IPS-18c (cell line): ENCODE measurements around the gene SLC6A6.

Source experiments
- H3K4me3 ChIP-seq: 2 replicates; pipeline ENCODE4 v1.7.0; 2013; ENCODE audit warnings: low read depth, mild to moderate bottlenecking, low read length, moderate library complexity; ENCODE audit not compliant: insufficient read depth
- H3K9me3 ChIP-seq: one replicate; pipeline ENCODE4 v1.6.1; 2013; ENCODE audit warnings: mild to moderate bottlenecking, low read length, moderate library complexity; ENCODE audit not compliant: control insufficient read depth, insufficient read depth

SLC6A6 gene

DNA sequence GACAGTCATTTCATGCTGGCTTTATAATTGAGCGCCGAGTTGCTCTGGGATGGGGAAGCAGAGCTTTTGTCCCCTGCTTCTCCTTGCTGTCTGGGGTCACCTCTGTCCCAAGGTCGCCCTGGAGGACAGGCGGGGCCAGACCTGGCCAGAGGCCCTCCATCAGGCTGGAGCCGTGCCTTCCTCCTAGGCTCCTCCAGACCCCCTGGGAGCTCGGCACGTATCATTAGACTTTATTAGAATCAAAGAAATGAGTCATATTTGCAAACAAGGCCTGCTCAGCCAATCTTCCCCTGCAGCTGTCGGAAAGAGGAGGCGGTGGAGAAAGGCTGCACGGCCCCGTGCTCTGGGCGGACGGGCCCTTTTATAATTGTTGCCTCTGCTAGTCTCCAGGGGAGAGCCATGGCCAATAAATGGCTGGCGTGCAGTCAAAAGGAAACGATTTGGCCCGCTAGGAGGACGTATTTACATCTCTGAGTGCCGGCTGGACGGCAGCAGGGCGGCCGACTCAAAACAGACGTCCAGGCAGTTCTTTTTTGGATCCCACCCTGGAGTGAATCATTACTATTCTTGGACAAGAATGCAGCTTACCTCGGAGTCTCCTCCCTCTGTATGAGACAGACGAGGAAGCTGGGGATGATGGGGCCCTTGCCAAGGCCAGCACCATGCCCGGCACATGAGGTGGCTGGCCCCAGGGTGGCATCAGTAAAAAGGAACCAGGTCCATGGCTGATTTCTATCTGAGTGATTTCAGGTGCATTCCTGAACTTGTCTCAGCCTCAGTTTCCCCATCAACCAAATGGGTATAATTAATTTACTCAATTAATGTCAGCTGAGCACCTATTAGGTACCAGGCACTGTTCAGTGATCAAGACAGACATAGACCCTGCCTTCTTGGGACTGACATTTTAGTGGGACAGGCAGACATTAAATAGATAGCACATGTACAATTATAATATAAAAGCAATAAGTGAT lies 50.6 kb downstream of the SLC6A6 start:
- H3K4me3 ChIP-seq, result no peak overlapping the region
- no peaks in the 10 kb centered on the region for H3K9me3 ChIP-seq

DNA sequence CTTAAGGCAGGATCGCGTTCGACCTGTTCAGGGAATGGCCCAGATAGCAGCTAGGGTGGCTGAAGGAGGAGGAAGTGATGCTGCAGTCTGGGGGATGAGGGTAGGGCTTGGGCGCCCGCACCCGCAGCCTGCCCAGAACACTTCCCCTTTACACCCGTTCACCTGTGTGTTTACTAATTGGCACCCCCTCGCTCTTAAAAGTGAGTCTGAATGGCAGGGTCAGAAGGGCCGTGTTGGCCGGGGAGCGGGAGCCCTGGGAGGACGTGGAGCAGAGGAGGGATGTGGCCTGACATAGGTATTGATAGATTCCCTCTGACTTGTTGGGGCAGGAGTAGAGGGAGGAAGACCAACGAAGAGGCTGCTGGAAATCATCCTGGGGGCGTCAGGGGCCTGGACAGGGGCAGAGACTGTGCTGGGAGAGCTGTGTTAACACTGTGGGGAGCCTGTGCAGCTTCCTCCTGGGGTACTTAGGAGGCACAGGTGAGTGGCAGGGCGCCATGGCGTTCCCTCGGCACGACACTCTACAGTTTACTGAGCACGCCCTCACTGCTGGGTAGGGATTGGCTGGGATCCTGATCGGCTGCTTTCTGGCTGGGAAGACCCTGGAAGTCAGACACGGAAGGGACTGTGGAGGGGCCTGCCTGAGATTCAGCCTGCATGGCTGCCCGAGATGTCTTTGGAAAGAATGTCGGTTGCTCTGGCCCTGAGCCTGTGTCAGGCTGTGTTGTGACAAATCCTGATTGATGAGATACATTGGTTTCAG lies 51.7 kb downstream of the SLC6A6 start:
- Histone ChIP-seq H3K4me3 (no peak overlapping the region), H3K9me3 (no peaks in the 10 kb centered on the region)

DNA sequence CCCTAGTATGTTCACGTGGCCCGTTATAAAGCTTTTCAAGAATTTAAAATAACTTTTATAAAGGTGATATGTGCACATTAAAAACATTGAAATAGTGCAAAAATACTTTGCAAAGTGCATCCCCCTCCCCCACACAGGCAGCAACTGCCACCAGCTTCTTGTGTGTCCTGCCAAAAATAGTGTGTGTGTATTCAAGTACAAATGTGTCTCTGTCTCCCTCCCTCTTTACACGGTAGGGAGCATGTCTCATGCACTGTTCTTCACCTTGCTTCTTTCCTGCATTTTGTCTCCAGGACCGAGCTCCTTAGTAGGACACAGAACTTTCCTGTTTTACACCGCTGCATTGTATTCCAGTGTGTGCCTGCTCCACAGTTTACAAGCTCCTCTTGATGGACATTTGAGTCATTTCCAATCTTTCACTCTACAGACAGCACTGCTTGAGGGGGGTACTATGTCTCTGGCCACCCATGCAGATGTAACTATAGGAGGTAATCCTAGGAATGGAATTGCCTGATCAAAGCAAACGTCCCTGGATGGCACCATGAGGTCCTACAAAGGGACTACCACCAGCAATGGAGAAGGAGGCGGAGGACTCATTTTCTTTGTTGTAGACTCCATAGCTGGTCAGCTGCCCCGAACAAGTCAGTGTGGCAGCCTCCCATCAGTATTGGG lies 52.4 kb downstream of the SLC6A6 start:
- Histone ChIP-seq H3K9me3 (no peaks in the 10 kb centered on the region), H3K4me3 (no peak overlapping the region)

DNA sequence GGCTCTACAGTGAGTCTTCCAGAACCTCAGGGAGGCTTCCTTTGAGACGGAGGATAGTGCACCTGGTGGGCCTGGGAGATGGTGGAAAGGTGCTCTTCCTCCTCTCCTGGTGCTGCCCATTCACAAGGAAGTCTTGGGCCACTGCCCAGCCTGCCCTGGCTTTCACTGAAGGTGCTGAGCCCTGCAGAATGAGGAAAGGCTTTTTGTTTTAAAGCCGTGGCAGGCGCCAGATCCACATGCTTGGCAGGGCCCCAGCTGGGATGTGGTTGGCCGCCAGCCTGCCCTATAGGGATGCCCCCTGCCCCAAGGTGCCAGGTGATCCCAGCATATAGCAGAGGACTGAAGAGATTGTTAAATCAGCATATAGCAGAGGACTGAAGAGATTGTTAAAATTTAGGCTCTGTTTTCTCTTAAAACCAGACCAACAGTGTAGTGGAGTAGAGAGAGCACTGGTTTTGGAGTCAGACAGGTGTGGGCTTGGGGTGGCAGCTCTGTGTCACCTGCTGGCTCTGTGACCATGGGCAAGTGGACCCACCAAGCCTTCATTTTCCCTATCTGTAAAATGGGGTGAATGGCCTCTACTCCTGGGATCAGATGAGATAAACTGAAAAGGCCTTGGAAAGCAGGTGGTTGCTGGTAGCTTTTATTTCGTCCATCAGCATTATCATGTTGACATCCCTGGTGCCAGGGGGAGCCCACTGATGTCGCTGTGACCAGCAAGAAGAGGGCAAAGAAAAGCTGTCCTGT lies 53.3 kb downstream of the SLC6A6 start:
- H3K9me3 ChIP-seq, result no peaks in the 10 kb centered on the region
- no peak overlapping the region for H3K4me3 ChIP-seq

DNA sequence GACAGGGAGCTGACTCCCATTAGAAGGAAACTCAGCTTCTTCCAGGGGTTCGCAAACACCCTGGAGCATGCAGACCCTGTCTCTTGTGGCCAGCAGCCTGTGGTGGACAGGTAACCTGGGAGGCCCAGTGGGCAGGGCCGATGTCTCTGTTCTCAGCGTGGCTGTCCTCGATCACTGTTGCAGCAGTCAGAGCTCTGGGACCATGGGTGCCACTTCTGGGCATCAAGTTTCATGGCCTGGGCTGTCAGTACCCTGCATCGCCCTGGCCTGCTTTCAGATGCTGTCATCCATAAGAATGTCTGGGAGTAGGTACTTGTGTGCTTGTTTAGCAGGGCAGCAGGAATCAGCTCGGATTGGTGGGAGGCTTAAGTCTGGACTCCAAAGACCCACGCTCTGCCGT lies 54.4 kb downstream of the SLC6A6 start:
- no peaks in the 10 kb centered on the region for H3K9me3 ChIP-seq

DNA sequence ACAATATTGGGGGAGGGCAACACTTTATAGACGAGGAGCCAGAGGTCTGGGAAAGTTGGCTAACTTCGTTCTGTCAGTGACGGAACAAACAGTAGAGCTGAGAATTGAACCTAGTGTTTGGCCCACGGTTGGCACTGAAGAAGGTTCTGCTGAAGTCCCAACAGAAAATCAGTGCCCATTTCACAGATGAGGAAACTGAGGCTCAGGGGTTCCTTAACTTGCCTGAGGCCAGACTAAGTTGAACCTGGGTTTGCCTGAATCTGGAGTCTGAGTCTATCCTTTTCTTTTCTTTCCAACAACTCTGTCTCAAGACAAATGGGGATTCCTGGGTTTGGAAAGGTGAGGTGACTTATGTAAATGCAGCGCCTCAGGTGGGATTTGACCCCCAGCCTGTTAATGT lies 55.1 kb downstream of the SLC6A6 start:
- H3K4me3 ChIP-seq, result no peak overlapping the region
- no peaks in the 10 kb centered on the region for H3K9me3 ChIP-seq

More for the DNA sequence above, 54.4 kb downstream of the SLC6A6 start:
- H3K4me3 ChIP-seq, result no peak overlapping the region

DNA sequence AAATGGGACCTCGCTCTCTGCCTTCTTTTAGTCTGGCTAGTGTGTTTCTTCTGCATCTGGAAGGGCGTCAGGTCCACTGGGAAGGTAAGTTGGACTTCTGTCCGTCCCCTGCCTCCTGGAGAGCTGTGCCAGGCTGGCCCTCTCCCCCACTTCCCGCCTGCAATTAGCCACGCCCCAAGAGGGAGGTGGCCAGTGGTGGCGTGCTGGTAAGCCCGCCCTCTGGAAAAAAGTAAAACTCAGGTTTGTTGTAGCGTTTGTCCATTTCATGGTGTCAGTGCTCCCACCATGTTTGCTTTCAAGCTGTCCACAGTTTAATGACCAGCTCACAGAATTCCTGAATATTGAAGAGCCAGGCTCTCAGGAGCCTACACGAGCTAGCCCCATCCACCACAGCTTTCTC lies 55.6 kb downstream of the SLC6A6 start:
- H3K9me3 ChIP-seq, result no peaks in the 10 kb centered on the region
- H3K4me3 ChIP-seq, result no peak overlapping the region

DNA sequence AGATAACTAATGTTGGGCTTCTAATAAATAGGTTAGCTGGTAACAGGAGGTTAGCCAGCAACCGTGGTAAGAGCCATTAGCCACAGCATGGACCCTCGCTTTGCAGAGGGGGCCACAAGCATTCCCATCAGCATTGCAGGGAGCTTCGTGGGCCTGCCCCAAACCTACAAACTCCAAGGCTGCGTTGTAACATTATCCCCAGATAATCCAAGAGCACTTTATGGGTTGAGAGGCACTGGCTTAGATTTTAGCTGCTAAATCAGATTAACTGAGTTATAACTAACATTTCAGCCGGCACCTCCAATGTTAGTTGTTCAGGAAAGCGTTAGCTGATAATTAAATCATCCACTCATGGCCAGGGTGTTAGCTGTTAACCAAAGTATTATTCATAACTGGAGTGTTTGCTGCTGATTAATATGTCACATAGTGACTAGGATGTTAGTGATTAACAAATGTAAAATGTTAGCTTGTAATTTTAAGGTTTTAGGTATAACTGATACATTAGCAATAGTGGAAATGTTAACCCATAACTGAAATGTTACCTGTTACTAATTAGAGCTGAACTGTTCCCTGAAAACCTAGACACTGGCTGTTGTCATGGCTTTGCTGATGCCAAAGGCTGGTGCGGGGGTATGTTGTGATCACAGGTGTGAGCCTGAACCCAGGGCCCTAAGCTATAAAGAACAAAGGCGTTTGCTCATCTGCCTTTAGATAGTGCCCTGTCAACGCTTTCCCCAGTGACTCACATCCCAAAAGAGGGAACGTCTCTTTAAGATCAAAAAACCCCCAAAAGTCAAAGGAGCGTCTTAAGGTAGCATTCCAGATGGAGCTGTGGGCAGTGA lies 56.2 kb downstream of the SLC6A6 start:
- H3K4me3 ChIP-seq, result no peak overlapping the region; the same call in 1 of the 2 replicates

DNA sequence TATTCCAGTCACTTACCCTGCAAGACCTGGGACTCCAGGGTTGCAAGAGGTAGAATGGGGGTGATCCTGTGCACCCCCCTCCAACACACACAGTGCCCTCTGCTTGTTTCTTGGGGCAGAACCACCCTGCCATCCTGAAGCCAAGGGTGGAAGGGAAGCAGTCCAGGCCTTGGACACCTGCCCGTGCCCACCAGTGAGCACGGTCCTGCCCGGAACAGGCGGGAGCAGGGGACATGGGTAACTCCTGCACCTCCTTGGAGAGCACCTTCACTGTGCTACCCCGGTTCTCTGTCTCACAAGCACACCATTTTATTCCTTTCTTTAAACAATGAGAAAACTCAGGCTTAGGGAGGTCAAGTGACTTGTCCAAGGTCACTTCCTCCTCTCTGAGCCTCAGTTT lies 57.0 kb downstream of the SLC6A6 start:
- no peak overlapping the region for H3K4me3 ChIP-seq
- H3K9me3 ChIP-seq, result no peaks in the 10 kb centered on the region

More for the DNA sequence above, 56.2 kb downstream of the SLC6A6 start:
- H3K9me3 ChIP-seq, result no peaks in the 10 kb centered on the region

DNA sequence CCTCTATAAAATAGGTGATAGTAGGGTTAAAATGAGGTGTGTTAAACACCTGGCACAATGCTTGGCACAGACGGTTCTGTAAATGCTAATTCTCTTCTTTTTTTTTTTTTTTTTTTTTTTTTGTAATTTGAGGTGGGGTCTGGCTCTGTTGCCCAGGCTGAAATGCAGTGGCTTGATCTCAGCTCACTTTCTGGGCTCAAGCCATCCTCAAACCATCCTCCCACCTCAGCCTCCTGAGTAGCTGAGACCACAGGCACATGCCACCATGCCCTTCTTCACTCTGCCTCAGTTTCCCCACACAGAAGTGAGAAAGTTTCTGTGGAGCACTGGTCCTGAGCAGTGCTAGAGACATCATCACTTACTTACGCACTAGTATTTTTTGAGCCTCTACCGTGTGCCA lies 57.4 kb downstream of the SLC6A6 start:
- Histone ChIP-seq H3K9me3 (no peaks in the 10 kb centered on the region), H3K4me3 (no peak overlapping the region)

DNA sequence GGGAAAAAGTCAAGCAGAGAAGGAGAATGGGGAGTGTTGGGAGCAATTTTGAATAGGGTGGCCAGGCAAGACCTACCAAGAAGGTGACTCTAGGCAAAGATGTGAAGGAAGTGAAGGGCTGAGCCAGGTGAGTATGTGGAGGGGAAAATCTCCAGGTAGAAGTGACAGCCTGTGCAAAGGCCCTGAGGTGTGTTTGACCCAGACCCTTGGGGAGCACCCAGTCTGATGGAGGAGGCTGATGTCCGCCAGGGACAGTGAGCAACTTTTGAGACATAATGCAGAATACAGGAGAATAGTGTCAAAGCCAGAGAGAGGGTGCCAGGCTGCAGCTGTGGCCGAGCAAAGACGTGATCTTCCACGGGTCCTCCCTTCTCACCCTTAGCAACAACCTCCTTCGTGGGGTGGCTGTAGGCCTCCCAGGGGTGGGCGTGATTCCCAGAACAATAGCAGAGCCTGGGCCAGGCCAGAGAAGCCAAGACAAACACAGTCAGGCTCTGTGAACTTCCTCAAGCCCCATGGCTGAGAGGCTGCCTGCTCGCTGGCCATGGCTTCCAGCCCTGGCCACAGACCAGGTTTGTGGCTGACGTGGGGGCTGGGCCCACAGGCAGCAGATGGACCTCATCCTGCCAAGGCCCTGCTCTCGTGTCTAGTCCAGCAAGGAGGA lies 58.1 kb downstream of the SLC6A6 start:
- Histone ChIP-seq H3K4me3 (no peak overlapping the region), H3K9me3 (no peaks in the 10 kb centered on the region)

DNA sequence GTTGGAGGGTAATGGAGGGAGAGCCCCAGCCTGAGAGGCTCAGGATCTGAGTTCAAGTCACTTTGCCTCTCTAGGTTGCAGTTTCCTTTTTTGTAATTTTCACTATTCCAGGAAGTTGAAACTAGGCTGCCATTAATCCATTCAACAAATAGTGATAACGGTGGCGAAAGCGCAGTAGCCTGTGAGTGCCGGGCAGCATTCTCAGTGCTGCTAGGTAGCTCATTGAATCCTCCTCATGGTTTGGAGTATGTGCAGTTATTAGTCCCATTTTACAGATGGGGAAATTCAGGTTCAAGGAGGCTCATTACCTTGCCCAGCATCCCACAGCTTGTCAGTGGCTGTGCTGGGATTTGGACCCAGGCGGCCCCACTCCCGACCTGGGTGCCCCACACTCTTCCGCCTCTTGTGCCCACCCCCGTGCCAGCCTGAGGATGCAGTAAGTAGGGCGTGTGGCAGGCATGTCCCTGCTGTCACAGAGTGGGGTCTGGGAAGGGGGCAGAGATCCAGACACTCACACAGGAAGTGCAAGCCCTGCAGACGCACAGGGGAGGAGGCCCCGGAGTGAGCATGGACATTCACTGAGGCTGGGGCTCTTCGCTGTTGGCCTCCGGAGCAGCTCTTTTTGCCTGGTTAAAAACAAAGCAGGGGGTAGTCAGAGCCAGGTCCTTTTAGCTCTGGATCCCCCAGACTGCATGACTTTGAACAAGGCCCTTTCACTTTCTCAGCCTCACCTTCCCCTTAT lies 58.8 kb downstream of the SLC6A6 start:
- no peaks in the 10 kb centered on the region for H3K9me3 ChIP-seq
- no peak overlapping the region for H3K4me3 ChIP-seq

DNA sequence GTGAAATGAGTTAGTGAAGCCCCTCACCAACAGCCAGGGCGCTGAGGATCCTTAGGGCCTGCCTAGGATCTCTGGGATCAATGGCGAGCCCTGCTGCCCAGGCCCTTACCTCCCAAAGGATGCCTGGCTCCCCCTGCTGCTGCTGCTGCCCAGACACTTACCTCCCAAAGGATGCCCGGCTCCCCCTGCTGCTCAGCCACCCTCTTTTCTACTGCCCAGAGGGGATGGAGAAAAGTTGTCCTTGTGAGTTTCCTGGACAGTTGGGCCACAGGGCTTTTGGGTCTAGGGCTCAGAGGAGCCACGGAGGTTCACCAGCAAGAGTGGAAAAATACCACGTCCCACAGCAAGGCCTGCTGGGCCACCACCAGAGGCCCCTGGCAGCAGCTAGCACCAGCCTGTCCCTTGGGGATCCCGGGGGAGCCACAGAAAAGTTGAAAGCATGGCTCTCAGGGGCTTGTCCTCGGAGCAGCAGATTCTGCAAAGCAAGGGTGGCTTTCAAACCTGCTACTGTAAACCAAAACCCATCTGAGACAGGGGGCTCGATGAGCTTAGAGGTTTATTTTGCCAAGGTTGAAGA lies 59.4 kb downstream of the SLC6A6 start:
- Histone ChIP-seq H3K4me3 (no peak overlapping the region), H3K9me3 (no peaks in the 10 kb centered on the region)

DNA sequence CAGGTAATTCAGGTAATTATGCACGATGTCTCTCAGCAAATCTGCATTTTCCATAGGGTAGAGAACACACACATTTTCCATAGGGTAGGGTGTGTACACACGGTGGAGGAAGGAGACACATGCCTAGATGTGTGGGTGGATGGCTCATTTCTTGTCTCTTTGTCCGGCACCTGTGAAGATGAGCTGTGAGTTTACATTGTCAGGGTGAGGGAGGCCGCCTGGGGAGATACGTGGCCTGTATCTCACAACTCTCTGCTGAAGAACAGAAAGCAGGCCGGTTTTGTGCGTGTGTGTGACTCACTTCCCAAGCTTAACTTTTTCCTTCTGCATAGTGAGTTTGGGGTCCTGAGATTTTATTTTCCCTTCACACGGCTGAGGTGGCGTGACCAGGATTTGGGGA lies 60.3 kb downstream of the SLC6A6 start:
- H3K4me3 ChIP-seq, result no peak overlapping the region; the same call in 1 of the 2 replicates
- no peaks in the 10 kb centered on the region for H3K9me3 ChIP-seq
